OCI-LY7 (cell line): ENCODE data around the gene CHN2. TPM values are rescaled to one million over a fixed set of nuclear protein-coding genes. Genes with fewer than 3 reads are reported as not detected.

Experiments used
- BruUV-seq: library from RNA; stranded (reverse); fragments of 400-500 nt; replicated peaks from 2 replicates; lab custom pipeline; 2021; lab: Mats Ljungman, UMichigan
- CTCF ChIA-PET: fragments of 300-600 bp; sonication (Branson Sonifier 250); formaldehyde crosslinking; loops from one replicate; lab custom pipeline; 2022; ENCODE audit warnings: antibody characterized with exemption; ENCODE audit not compliant: unreplicated experiment; lab: Charles Lee
- POLR2A ChIA-PET: fragments of 300-600 bp; sonication (Branson Sonifier 250); formaldehyde crosslinking; loops from one replicate; lab custom pipeline; 2022; ENCODE audit warnings: antibody characterized with exemption; lab: Charles Lee
- DNase-seq: peaks from one replicate; pipeline ENCODE4 v3.0.0-alpha.2; 2015; ENCODE audit warnings: low spot score
- H2AFZ ChIP-seq: fragments of 200-600 bp; sonication (generic), shearing (Covaris generic); 2 replicates; pipeline ENCODE4 v1.6.1; 2014; ENCODE audit warnings: mild to moderate bottlenecking, antibody characterized with exemption, low read length, moderate library complexity
- H3K27ac ChIP-seq: fragments of 200-600 bp; sonication (generic); 2 replicates; pipeline ENCODE4 v1.5.1; 2014; ENCODE audit warnings: mixed run types, low read depth, mild to moderate bottlenecking, moderate library complexity, low read length, inconsistent platforms; ENCODE audit not compliant: poor library complexity, severe bottlenecking
- H3K36me3 ChIP-seq: fragments of 200-600 bp; sonication (generic); 2 replicates; pipeline ENCODE4 v1.6.1; 2014; ENCODE audit warnings: mild to moderate bottlenecking, antibody characterized with exemption, low read length, moderate library complexity, mixed read lengths; ENCODE audit not compliant: insufficient read depth
- H3K4me1 ChIP-seq: fragments of 200-600 bp; sonication (generic); 2 replicates; pipeline ENCODE4 v1.5.1; 2014; ENCODE audit warnings: mild to moderate bottlenecking, low read length; ENCODE audit not compliant: insufficient read depth, poor library complexity, severe bottlenecking
- H3K4me2 ChIP-seq: fragments of 200-600 bp; sonication (generic); 2 replicates; pipeline ENCODE4 v1.6.1; 2014; ENCODE audit warnings: mild to moderate bottlenecking, low read length
- H3K4me3 ChIP-seq: fragments of 200-600 bp; sonication (generic); 2 replicates; pipeline ENCODE4 v1.5.1; 2014; ENCODE audit warnings: mild to moderate bottlenecking, low read depth, low read length; ENCODE audit not compliant: poor library complexity, severe bottlenecking
- H3K79me2 ChIP-seq: fragments of 200-600 bp; sonication (generic); 2 replicates; pipeline ENCODE4 v1.6.1; 2016; ENCODE audit warnings: low read depth, mild to moderate bottlenecking, low read length, moderate library complexity, mixed read lengths; ENCODE audit not compliant: insufficient read depth
- H3K9me2 ChIP-seq: fragments of 200-600 bp; sonication (generic); 2 replicates; pipeline ENCODE4 v1.6.1; 2016; ENCODE audit warnings: mild to moderate bottlenecking, low read length, mixed read lengths; ENCODE audit not compliant: insufficient read depth
- H3K9me3 ChIP-seq: fragments of 200-600 bp; sonication (generic); 2 replicates; pipeline ENCODE4 v1.6.1; 2014; ENCODE audit warnings: mild to moderate bottlenecking, mixed run types, low read length, mixed read lengths
- H4K20me1 ChIP-seq: fragments of 200-600 bp; sonication (generic); 2 replicates; pipeline ENCODE4 v1.6.1; 2014; ENCODE audit warnings: mild to moderate bottlenecking, antibody characterized with exemption, low read length, moderate library complexity, mixed read lengths; ENCODE audit not compliant: insufficient read depth
- EZH2phosphoT487 ChIP-seq: fragments of 200-600 bp; sonication (generic); IDR thresholded peaks from 2 replicates; pipeline ENCODE4 v1.6.1; 2018; ENCODE audit warnings: low read depth, borderline replicate concordance, mild to moderate bottlenecking, mixed run types, antibody characterized with exemption, low read length, moderate library complexity, mixed read lengths
- intact Hi-C: fragments of 100-400 bp; cut with micrococcal nuclease; formaldehyde crosslinking; loops from one replicate; pipeline ENCODE4 v1.10.0; 2022; ENCODE audit not compliant: unreplicated experiment
- total RNA-seq, 2 experiments: library from RNA; depleted of rRNA in 1 of 2; stranded (reverse); fragments of >200 nt in 1 of 2; shearing (Covaris generic) in 1 of 2; gene quantifications; 2 replicates each; pipeline ENCODE4 v1.2.3, GENCODE V29; 2014 to 2022
- TF ChIP-seq, protein P1 (sequence below): fragments of 200-600 bp; sonication (generic); conservative IDR thresholded peaks from 2 replicates; pipeline ENCODE4 v1.5.1; 2014; ENCODE audit warnings: mild to moderate bottlenecking, antibody characterized with exemption, low read length, moderate library complexity, mixed read lengths

CHN2 gene
- total RNA-seq, 2 experiments from 2014 or later, result not detected

GRCh38 chr7:29290829-29291228, 96.3 kb downstream of the CHN2 start:
- POLR2A ChIA-PET, result interaction anchor here (0.6 kb wide), 1 partner anchor 387 kb away, joined by 3 read pairs; no protein-coding TSS in a partner anchor
- no peaks in the 10 kb centered on the region for H3K9me3 ChIP-seq
- TF ChIP-seq, protein P1, sequence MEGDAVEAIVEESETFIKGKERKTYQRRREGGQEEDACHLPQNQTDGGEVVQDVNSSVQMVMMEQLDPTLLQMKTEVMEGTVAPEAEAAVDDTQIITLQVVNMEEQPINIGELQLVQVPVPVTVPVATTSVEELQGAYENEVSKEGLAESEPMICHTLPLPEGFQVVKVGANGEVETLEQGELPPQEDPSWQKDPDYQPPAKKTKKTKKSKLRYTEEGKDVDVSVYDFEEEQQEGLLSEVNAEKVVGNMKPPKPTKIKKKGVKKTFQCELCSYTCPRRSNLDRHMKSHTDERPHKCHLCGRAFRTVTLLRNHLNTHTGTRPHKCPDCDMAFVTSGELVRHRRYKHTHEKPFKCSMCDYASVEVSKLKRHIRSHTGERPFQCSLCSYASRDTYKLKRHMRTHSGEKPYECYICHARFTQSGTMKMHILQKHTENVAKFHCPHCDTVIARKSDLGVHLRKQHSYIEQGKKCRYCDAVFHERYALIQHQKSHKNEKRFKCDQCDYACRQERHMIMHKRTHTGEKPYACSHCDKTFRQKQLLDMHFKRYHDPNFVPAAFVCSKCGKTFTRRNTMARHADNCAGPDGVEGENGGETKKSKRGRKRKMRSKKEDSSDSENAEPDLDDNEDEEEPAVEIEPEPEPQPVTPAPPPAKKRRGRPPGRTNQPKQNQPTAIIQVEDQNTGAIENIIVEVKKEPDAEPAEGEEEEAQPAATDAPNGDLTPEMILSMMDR, result no peak
- TF ChIP-seq EZH2phosphoT487, result no peak
- no peaks in the 10 kb centered on the region for H3K9me2 ChIP-seq
- CTCF ChIA-PET, result no interaction called here
- BruUV-seq, result no TSS peak
- no peak for DNase-seq
- H3K4me1 ChIP-seq, result no peaks in the 10 kb centered on the region
- no peak overlapping the region for H3K4me3 ChIP-seq
- no peak overlapping the region for H3K27ac ChIP-seq
- H2AFZ ChIP-seq, result no peak overlapping the region
- H4K20me1 ChIP-seq, result no peaks in the 10 kb centered on the region
- H3K4me2 ChIP-seq, result no peak overlapping the region
- H3K36me3 ChIP-seq, result no peaks in the 10 kb centered on the region
- no peaks in the 10 kb centered on the region for H3K79me2 ChIP-seq
- intact Hi-C loops, result no loop called here

DNA sequence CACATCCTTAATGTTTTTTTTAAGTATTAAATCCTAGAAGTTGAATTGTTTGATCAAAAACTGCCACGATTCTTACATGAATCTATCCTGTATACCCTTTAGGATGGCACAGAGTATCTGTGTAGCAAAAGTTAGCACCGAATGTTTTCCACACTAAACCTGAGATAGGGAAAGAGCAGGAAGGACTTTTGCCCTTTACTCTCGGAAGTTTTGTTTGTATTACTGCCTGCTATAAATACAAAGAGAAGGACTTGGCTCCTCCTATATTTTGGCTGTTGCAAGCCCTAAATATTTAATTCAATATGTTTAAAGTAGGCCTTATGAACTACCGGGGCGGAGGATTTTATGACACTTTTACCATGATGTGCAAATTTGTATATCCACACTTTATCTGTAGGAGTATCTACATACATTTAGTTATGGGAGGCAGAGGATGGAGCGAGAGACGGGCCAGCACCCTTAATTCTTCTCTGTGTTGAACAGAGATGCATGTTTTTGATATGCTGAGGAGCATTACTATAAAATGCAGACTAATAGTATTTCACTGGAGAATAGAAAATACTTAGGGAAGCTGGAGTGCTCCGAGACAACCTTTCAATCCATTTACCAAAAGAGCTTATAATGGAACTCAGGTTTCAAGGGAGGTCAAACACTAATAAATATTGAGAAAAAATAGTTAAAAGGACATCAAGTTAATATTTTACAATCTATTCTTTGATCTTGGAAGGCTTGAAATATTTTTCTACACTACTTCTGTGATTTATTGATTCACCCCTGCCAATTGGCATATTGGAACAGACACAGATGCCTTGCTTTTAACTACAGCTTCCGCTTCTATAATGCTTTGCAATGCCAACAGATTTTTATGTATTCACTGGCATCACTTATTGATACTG, 97.4 kb downstream of the CHN2 start:
- TF ChIP-seq, protein P1, result no peak
- TF ChIP-seq EZH2phosphoT487, result no peak
- H3K27ac ChIP-seq, result no peak overlapping the region
- no TSS peak for BruUV-seq
- H3K4me2 ChIP-seq, result no peak overlapping the region
- H3K79me2 ChIP-seq, result no peaks in the 10 kb centered on the region
- no peak overlapping the region for H3K4me3 ChIP-seq
- no peaks in the 10 kb centered on the region for H3K9me2 ChIP-seq
- no peak overlapping the region for H2AFZ ChIP-seq
- intact Hi-C loops, result no loop called here
- no peak for DNase-seq
- H4K20me1 ChIP-seq, result no peaks in the 10 kb centered on the region
- ChIA-PET CTCF (no interaction called here), POLR2A (interaction anchor here (0.6 kb wide), 1 partner anchor 634 kb away, joined by 3 read pairs; no protein-coding TSS in a partner anchor)
- H3K36me3 ChIP-seq, result no peaks in the 10 kb centered on the region
- no peaks in the 10 kb centered on the region for H3K4me1 ChIP-seq
- no peaks in the 10 kb centered on the region for H3K9me3 ChIP-seq
